ENCODE results near the gene SETD2.

SETD2 gene

DNA sequence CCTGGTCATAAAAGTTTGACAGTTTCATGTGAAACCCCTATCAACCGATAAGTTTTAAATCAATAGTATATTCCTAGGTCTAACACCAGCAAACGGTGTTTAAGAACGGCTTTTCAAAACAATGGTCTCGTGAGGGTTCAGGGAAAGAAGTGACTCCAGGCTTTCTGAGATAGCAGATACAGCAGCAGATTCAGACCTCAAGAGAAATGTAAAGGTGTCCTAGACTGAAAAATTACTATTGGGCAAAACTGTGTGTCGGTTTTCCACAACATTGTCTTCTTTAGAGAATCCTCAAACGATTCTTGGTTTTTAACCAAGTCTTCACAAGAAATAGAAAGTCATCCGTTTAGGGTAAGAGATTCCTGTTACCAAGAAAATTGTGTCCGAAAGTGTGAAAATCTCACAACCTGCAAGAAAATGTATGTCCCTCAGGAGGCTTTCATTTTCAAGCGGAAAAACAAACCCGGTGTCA is 1.2 kb downstream of the SETD2 start:
- DNase-seq (ENCODE audit: low spot score) = no peak
- ChIA-PET CTCF (interaction anchor here (0.6 kb wide), 1 partner anchor 1886 kb away, joined by 3 read pairs; no protein-coding TSS in a partner anchor), POLR2A (ENCODE audit: low non-redundant PET) (no interaction called here)
- H3K27ac ChIP-seq = peak overlapping the region; percentile 96
- TF ChIP-seq, protein P1, sequence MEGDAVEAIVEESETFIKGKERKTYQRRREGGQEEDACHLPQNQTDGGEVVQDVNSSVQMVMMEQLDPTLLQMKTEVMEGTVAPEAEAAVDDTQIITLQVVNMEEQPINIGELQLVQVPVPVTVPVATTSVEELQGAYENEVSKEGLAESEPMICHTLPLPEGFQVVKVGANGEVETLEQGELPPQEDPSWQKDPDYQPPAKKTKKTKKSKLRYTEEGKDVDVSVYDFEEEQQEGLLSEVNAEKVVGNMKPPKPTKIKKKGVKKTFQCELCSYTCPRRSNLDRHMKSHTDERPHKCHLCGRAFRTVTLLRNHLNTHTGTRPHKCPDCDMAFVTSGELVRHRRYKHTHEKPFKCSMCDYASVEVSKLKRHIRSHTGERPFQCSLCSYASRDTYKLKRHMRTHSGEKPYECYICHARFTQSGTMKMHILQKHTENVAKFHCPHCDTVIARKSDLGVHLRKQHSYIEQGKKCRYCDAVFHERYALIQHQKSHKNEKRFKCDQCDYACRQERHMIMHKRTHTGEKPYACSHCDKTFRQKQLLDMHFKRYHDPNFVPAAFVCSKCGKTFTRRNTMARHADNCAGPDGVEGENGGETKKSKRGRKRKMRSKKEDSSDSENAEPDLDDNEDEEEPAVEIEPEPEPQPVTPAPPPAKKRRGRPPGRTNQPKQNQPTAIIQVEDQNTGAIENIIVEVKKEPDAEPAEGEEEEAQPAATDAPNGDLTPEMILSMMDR (conservative IDR thresholded peaks at IDR 0.05; ENCODE audit: low read depth) = no peak

DNA sequence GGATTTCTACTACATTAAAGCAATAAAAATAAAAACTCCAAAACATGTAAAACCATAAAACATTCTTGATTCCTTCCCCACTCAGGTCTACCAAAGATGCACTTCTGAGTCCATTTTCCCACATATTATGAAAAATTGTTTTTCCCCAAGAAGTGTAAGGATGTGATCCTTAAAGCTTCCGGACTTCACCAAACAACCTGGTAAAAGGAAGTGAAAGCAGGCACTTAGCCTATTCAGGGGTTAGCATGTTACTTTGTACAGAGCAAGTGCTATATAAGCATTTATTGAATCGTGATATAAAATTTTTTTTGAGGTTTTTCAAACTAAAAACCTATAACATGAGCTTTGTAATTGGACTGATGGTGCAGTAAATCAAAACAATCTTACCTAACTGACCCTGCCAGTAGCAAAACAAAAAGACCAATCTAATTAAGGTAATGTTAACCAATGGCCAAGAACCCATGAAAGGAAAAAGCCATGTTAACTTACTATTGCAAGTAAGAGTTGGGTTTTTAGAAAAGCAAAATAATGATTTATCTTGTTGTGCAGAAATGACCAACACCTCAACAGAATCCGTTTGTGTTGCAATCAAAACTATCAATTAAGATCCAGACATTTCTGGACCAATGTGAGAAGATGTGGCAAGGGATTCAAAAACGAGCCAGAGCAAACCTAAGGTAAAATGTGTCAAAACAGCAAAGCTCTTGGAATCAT is 1.8 kb downstream of the SETD2 start:
- ChIA-PET POLR2A (ENCODE audit: low non-redundant PET) (no interaction called here), CTCF (no interaction called here)
- no peak for DNase-seq (ENCODE audit: low spot score)
- TF ChIP-seq, protein P1 (conservative IDR thresholded peaks at IDR 0.05; ENCODE audit: low read depth) = no peak
- no peak overlapping the region for H3K27ac ChIP-seq

DNA sequence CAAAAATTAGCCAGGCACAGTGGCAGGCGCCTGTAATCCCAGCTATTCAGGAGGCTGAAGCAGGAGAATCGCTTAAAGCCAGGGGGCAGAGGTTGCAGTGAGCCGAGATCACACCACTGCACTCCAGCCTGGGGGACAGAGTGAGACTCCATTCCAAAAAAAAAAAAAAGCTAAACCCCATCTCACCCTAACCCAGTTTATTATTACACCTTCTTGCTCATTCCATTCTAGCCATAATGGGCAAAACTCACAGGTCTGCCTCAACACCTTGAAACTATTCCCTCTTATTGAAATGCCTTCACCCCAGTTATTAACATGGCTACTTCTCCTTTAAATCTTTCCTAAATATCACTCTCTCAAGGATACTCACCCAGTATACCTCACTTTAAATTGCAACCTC is 4.1 kb downstream of the SETD2 start:
- POLR2A ChIA-PET (ENCODE audit: low non-redundant PET) = interaction anchor here (0.7 kb wide), 1 partner anchor 38 kb away, joined by 7 read pairs; no protein-coding TSS in a partner anchor
- CTCF ChIA-PET = interaction anchor here (0.6 kb wide), 1 partner anchor 212 kb away, joined by 3 read pairs; no protein-coding TSS in a partner anchor
- TF ChIP-seq, protein P1 (conservative IDR thresholded peaks at IDR 0.05; ENCODE audit: low read depth) = no peak
- H3K27ac ChIP-seq = no peak overlapping the region
- DNase-seq (ENCODE audit: low spot score) = no peak

GRCh38 chr3:47158208-47158607 is 5.7 kb downstream of the SETD2 start:
- POLR2A ChIA-PET (ENCODE audit: low non-redundant PET) = no interaction called here
- TF ChIP-seq, protein P1 (conservative IDR thresholded peaks at IDR 0.05; ENCODE audit: low read depth) = no peak
- CTCF ChIA-PET = no interaction called here

GRCh38 chr3:47156396-47156795 is 7.5 kb downstream of the SETD2 start:
- TF ChIP-seq, protein P1 (conservative IDR thresholded peaks at IDR 0.05; ENCODE audit: low read depth) = no peak
- no peak overlapping the region for H3K27ac ChIP-seq
- ChIA-PET POLR2A (ENCODE audit: low non-redundant PET) (no interaction called here), CTCF (no interaction called here)
- no peak for DNase-seq (ENCODE audit: low spot score)

More at GRCh38 chr3:47158208-47158607, 5.7 kb downstream of the SETD2 start:
- no peak for DNase-seq (ENCODE audit: low spot score)
- no peak overlapping the region for H3K27ac ChIP-seq

DNA sequence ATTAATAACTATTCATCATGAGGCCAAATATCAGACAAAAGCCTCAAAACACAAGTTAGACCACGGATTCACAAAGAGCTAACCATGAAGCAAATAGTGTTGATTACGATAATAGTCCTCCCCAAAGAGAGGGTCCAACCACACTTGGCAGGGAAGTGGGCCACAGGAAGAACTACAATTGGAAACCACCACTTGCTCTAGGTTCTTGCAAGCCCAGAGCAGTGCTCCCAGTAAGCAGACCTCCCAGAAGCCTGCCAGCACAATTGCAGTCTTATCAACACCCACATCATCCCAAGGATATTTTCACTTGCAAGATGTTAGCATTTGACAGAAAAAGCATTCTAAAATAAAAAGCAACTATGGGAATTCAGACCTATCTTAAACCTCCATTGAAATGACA is 11.3 kb downstream of the SETD2 start:
- POLR2A ChIA-PET (ENCODE audit: low non-redundant PET) = no interaction called here
- CTCF ChIA-PET = interaction anchor here (1.2 kb wide), 1 partner anchor 13 kb away, joined by 4 read pairs; no protein-coding TSS in a partner anchor
- H3K27ac ChIP-seq = no peak overlapping the region
- DNase-seq (ENCODE audit: low spot score) = no peak
- TF ChIP-seq, protein P1 (conservative IDR thresholded peaks at IDR 0.05; ENCODE audit: low read depth) = no peak
